Measurements from ENCODE around the gene C1orf21.
A peak's percentile ranks its signal among the peaks of the same experiment; 100 is the strongest.

The C1orf21 gene

DNA sequence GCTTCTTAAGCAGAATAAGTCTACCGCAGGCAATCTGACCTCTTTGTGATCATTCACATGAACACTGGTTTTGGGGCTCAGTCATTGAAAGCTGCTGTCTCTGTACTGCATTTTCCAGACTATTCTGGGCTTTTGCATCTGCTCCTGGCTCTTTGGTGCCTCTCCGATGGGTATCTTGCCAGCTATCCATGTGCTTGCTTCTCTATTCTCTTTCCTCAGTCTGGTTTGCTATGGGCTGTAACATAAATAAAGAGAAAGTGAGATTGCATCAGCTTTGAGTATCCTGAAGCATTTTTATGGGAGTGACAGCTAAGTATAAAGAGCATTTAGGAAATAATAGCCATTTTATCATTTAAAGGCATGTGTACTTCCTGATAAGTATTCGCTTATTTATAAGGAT lies 70.7 kb downstream of the C1orf21 start:
- Histone ChIP-seq H3K9ac (ENCODE audit: low read depth in 1 of 2, low read length in 2 of 2) (no peak overlapping the region), H3K9me3 (ENCODE audit: control insufficient read depth in 2 of 2, low read length in 2 of 2) (no peaks in the 10 kb centered on the region), H3K27me3 (ENCODE audit: control insufficient read depth in 2 of 2, insufficient read depth in 2 of 2, low read length in 2 of 2) (no peaks in the 10 kb centered on the region), H3K27ac (ENCODE audit: low read depth in 2 of 2, low read length in 2 of 2) (no peak overlapping the region), H3K36me3 (ENCODE audit: control insufficient read depth in 2 of 2, insufficient read depth in 2 of 2, low read length in 2 of 2) (no peaks in the 10 kb centered on the region), H3K4me1 (ENCODE audit: control insufficient read depth in 2 of 2, insufficient read depth in 2 of 2, low read length in 2 of 2) (peaks cover under 1 to 11% of the 10 kb centered on the region in 2 donors), H3K4me3 (ENCODE audit: low read length in 2 of 2) (no peak overlapping the region)

DNA sequence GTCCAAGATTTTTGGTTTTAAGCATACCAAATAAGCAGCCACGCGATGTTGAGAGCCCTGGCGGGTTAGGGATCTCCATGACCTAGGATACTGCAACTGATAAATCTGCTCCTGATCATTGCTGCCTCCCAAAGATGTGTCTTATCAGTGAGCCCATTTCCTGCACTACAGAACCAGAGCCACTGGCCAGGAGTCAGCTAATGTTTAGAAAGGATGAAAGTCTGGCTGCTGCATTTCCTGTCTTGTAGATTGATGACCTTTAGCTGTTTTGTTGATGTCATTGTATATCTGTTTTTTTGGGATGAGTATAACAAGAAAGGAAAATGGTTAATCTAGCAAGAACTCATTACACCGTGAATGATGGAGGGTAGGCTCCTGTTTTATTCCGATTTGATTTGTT lies 74.5 kb downstream of the C1orf21 start:
- no peak overlapping the region for H3K4me3 ChIP-seq (ENCODE audit: low read length in 2 of 2)
- no peaks in the 10 kb centered on the region for H3K27me3 ChIP-seq (ENCODE audit: control insufficient read depth in 2 of 2, insufficient read depth in 2 of 2, low read length in 2 of 2)
- H3K27ac ChIP-seq (ENCODE audit: low read depth in 2 of 2, low read length in 2 of 2): peak overlapping the region in 1 of 2 donors; percentile 19
- H3K9me3 ChIP-seq (ENCODE audit: control insufficient read depth in 2 of 2, low read length in 2 of 2): no peaks in the 10 kb centered on the region
- H3K36me3 ChIP-seq (ENCODE audit: control insufficient read depth in 2 of 2, insufficient read depth in 2 of 2, low read length in 2 of 2): no peaks in the 10 kb centered on the region
- no peak overlapping the region for H3K9ac ChIP-seq (ENCODE audit: low read depth in 1 of 2, low read length in 2 of 2)
- H3K4me1 ChIP-seq (ENCODE audit: control insufficient read depth in 2 of 2, insufficient read depth in 2 of 2, low read length in 2 of 2): peaks cover 0 to 5% of the 10 kb centered on the region in 2 donors

DNA sequence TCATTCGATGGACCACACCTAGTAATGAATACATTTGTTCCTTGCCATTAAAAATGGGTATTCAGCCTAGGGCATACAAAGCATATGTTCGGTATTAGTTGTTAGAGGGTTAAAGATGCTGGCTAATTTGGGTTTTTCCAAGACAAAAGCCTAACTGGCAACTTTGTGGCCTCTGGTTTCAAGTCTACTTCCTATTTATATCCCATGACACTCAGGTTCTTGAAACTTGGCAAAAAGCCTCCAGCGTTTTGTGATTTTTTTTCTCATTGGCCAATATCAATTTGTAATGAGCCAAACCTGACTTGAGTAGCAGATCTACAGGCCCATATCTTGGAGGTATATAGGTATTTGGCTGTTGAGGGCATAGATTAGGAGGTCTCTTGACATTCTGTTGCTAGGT lies 75.3 kb downstream of the C1orf21 start:
- Histone ChIP-seq H3K36me3 (ENCODE audit: control insufficient read depth in 2 of 2, insufficient read depth in 2 of 2, low read length in 2 of 2) (no peaks in the 10 kb centered on the region), H3K27ac (ENCODE audit: low read depth in 2 of 2, low read length in 2 of 2) (no peak overlapping the region), H3K4me3 (ENCODE audit: low read length in 2 of 2) (no peak overlapping the region), H3K27me3 (ENCODE audit: control insufficient read depth in 2 of 2, insufficient read depth in 2 of 2, low read length in 2 of 2) (no peaks in the 10 kb centered on the region), H3K4me1 (ENCODE audit: control insufficient read depth in 2 of 2, insufficient read depth in 2 of 2, low read length in 2 of 2) (peaks cover 0 to 5% of the 10 kb centered on the region in 2 donors), H3K9ac (ENCODE audit: low read depth in 1 of 2, low read length in 2 of 2) (no peak overlapping the region), H3K9me3 (ENCODE audit: control insufficient read depth in 2 of 2, low read length in 2 of 2) (no peaks in the 10 kb centered on the region)

DNA sequence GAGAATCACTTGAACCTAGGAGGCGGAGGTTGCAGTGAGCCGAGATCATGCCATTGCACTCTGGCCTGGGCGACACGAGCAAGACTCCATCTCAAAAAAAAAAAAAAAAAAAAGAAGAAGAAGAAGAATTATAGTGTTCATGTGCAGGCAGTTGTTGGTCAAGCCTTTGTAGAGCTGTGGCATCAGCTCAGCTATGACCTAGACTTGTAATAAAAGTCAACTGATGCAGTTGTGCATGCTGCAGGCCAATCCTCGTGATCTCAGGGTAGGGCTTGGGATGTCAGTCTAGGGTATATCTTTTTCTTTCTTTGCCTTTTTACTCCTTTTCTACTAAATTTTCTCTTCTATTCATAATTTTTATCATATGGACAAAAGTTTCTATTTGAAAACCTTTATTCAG lies 76.2 kb downstream of the C1orf21 start:
- Histone ChIP-seq H3K9me3 (ENCODE audit: control insufficient read depth in 2 of 2, low read length in 2 of 2) (no peaks in the 10 kb centered on the region), H3K9ac (ENCODE audit: low read depth in 1 of 2, low read length in 2 of 2) (no peak overlapping the region), H3K36me3 (ENCODE audit: control insufficient read depth in 2 of 2, insufficient read depth in 2 of 2, low read length in 2 of 2) (no peaks in the 10 kb centered on the region), H3K4me3 (ENCODE audit: low read length in 2 of 2) (no peak overlapping the region), H3K27me3 (ENCODE audit: control insufficient read depth in 2 of 2, insufficient read depth in 2 of 2, low read length in 2 of 2) (no peaks in the 10 kb centered on the region), H3K4me1 (ENCODE audit: control insufficient read depth in 2 of 2, insufficient read depth in 2 of 2, low read length in 2 of 2) (peaks cover 0 to 5% of the 10 kb centered on the region in 2 donors), H3K27ac (ENCODE audit: low read depth in 2 of 2, low read length in 2 of 2) (no peak overlapping the region)

DNA sequence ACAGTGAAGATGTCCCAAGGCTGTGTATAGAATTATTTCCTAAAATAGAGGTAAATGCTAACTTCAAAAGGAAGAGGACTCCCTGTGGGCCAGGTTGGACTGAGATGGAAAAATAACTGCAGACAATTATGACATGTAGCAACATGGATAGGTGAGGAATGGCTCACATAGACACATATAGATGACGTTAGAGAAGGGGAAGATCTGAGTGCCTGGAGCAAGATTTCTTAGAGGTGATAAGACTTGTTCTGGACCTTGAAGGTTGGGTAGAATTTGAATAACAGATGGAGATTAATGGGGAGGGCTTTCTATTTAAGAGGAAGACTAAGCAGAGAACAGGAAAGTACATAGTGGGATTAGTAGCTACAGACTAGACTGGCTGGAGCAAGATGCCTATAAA lies 76.9 kb downstream of the C1orf21 start:
- no peaks in the 10 kb centered on the region for H3K36me3 ChIP-seq (ENCODE audit: control insufficient read depth in 2 of 2, insufficient read depth in 2 of 2, low read length in 2 of 2)
- no peaks in the 10 kb centered on the region for H3K9me3 ChIP-seq (ENCODE audit: control insufficient read depth in 2 of 2, low read length in 2 of 2)
- H3K4me1 ChIP-seq (ENCODE audit: control insufficient read depth in 2 of 2, insufficient read depth in 2 of 2, low read length in 2 of 2): peaks cover 0 to 5% of the 10 kb centered on the region in 2 donors
- H3K27ac ChIP-seq (ENCODE audit: low read depth in 2 of 2, low read length in 2 of 2): no peak overlapping the region
- no peaks in the 10 kb centered on the region for H3K27me3 ChIP-seq (ENCODE audit: control insufficient read depth in 2 of 2, insufficient read depth in 2 of 2, low read length in 2 of 2)
- H3K4me3 ChIP-seq (ENCODE audit: low read length in 2 of 2): no peak overlapping the region
- no peak overlapping the region for H3K9ac ChIP-seq (ENCODE audit: low read depth in 1 of 2, low read length in 2 of 2)

DNA sequence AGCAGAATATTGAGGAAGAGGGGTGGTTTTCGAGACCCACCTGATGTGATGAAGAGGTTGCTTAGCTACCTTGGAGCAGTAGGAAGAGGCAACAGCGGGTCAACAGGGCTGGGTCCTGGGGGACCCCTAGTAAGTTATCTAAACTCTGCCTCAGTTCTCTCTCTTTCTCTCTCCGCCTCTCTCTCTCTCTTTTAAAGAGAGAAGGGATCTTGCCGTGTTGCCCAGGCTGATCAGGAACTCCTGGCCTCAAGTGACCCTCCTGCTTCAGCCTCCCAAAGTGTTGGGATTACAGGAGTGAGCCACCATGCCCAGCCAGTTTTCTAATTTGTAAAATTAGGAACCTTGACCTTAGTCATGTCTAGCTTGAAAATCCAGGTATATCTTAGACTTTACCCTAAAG lies 77.9 kb downstream of the C1orf21 start:
- H3K9ac ChIP-seq (ENCODE audit: low read depth in 1 of 2, low read length in 2 of 2): no peak overlapping the region
- no peak overlapping the region for H3K27ac ChIP-seq (ENCODE audit: low read depth in 2 of 2, low read length in 2 of 2)
- no peak overlapping the region for H3K4me3 ChIP-seq (ENCODE audit: low read length in 2 of 2)
- H3K4me1 ChIP-seq (ENCODE audit: control insufficient read depth in 2 of 2, insufficient read depth in 2 of 2, low read length in 2 of 2): peaks cover 0 to 5% of the 10 kb centered on the region in 2 donors
- no peaks in the 10 kb centered on the region for H3K36me3 ChIP-seq (ENCODE audit: control insufficient read depth in 2 of 2, insufficient read depth in 2 of 2, low read length in 2 of 2)
- no peaks in the 10 kb centered on the region for H3K9me3 ChIP-seq (ENCODE audit: control insufficient read depth in 2 of 2, low read length in 2 of 2)
- H3K27me3 ChIP-seq (ENCODE audit: control insufficient read depth in 2 of 2, insufficient read depth in 2 of 2, low read length in 2 of 2): no peaks in the 10 kb centered on the region

DNA sequence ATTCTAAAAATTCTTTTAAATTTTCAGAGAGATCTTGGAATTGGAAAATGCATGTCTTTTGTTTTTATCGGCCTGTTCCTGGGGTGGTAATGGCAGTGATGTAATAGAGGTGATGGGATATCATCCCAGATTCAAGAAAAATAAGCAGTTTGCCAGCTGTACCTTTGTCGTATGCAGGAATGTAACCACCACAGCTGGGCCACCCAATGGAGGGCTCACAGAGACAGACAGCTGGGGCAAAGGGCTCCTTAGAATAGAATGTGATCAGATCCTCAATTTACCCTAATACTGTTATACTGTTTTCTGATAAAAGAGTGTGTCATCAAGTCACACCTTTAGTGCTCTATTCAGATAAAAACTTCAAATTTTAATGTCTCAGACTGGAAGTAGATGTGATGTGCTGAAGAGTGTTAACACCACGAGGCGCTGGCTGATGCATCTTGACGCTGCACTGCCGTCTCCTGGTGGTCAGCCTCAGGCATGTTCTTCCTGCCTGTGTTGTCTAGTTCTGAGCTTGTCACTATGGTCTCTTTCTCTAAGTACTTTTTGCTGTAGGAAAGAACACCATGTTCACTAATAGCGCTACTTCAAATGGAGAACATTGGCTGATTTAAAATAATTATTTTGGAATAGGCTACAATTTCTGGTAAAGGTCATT lies 78.8 kb downstream of the C1orf21 start:
- no peaks in the 10 kb centered on the region for H3K27me3 ChIP-seq (ENCODE audit: control insufficient read depth in 2 of 2, insufficient read depth in 2 of 2, low read length in 2 of 2)
- H3K9ac ChIP-seq (ENCODE audit: low read depth in 1 of 2, low read length in 2 of 2): no peak overlapping the region
- H3K4me1 ChIP-seq (ENCODE audit: control insufficient read depth in 2 of 2, insufficient read depth in 2 of 2, low read length in 2 of 2): peaks cover 0 to 5% of the 10 kb centered on the region in 2 donors
- H3K36me3 ChIP-seq (ENCODE audit: control insufficient read depth in 2 of 2, insufficient read depth in 2 of 2, low read length in 2 of 2): no peaks in the 10 kb centered on the region
- H3K27ac ChIP-seq (ENCODE audit: low read depth in 2 of 2, low read length in 2 of 2): no peak overlapping the region
- H3K4me3 ChIP-seq (ENCODE audit: low read length in 2 of 2): no peak overlapping the region
- no peaks in the 10 kb centered on the region for H3K9me3 ChIP-seq (ENCODE audit: control insufficient read depth in 2 of 2, low read length in 2 of 2)

DNA sequence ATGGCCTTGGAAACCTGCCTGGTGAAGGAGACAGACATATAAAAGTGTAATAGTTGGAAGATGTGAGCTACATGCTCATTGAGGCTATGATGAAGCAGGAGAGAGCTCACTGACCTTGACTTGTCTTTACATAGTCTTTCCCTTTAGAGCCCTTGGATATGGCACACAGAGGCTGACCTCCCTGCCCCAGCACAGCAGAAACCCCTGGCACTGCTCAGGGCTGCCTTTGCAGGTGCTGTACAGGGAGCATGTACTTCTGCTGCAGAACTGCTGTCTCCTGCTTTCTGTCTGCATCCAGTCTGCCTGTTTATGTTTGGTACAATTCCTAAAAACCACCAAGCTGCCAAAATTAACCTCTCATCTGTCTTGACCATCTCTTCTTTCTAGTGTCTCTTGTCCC lies 80.5 kb downstream of the C1orf21 start:
- H3K27ac ChIP-seq (ENCODE audit: low read depth in 2 of 2, low read length in 2 of 2): no peak overlapping the region
- no peaks in the 10 kb centered on the region for H3K9me3 ChIP-seq (ENCODE audit: control insufficient read depth in 2 of 2, low read length in 2 of 2)
- no peaks in the 10 kb centered on the region for H3K27me3 ChIP-seq (ENCODE audit: control insufficient read depth in 2 of 2, insufficient read depth in 2 of 2, low read length in 2 of 2)
- no peak overlapping the region for H3K9ac ChIP-seq (ENCODE audit: low read depth in 1 of 2, low read length in 2 of 2)
- H3K36me3 ChIP-seq (ENCODE audit: control insufficient read depth in 2 of 2, insufficient read depth in 2 of 2, low read length in 2 of 2): no peaks in the 10 kb centered on the region
- peaks cover 0 to 1% of the 10 kb centered on the region in 2 donors for H3K4me1 ChIP-seq (ENCODE audit: control insufficient read depth in 2 of 2, insufficient read depth in 2 of 2, low read length in 2 of 2)
- no peak overlapping the region for H3K4me3 ChIP-seq (ENCODE audit: low read length in 2 of 2)

DNA sequence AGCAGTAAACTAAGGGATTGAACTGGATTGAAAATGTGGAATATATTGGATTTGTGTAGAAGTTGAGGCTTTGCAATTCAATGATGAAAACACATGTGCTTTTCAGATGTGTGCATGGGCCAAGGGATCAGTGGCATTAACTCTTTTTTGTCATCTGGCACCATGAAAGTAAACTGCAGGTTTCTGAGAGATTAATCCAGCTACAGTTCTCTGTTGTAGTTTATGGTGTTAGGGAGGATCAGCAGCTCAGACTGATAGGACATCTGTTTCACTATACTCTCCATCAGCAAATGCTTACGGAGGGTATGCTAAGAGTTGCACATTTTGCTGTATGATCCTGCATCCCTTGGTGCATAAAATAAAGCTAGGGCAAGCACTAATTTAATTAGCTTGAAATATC lies 82.6 kb downstream of the C1orf21 start:
- H3K4me3 ChIP-seq (ENCODE audit: low read length in 2 of 2): no peak overlapping the region
- no peak overlapping the region for H3K27ac ChIP-seq (ENCODE audit: low read depth in 2 of 2, low read length in 2 of 2)
- no peaks in the 10 kb centered on the region for H3K4me1 ChIP-seq (ENCODE audit: control insufficient read depth in 2 of 2, insufficient read depth in 2 of 2, low read length in 2 of 2)
- H3K9me3 ChIP-seq (ENCODE audit: control insufficient read depth in 2 of 2, low read length in 2 of 2): no peaks in the 10 kb centered on the region
- no peaks in the 10 kb centered on the region for H3K27me3 ChIP-seq (ENCODE audit: control insufficient read depth in 2 of 2, insufficient read depth in 2 of 2, low read length in 2 of 2)
- no peak overlapping the region for H3K9ac ChIP-seq (ENCODE audit: low read depth in 1 of 2, low read length in 2 of 2)
- no peaks in the 10 kb centered on the region for H3K36me3 ChIP-seq (ENCODE audit: control insufficient read depth in 2 of 2, insufficient read depth in 2 of 2, low read length in 2 of 2)

DNA sequence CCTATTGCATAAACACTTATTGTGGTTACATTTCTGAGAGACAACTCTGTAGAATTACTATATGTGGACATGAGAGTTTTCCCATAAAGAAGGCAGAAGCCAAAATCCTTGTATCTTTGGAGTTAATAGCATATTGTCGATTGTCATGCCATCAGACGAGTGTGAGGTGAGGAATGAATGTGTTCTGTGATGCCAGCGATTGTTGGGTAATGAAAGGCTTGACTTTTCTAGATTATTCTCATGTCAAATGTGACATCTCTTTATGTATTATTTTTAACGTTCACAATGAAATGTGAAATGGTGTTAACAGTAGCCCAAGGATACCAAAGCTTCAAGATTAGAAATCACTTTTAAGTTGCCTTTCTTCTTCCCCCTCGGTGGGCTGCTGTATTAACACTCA lies 84.9 kb downstream of the C1orf21 start:
- no peaks in the 10 kb centered on the region for H3K36me3 ChIP-seq (ENCODE audit: control insufficient read depth in 2 of 2, insufficient read depth in 2 of 2, low read length in 2 of 2)
- no peak overlapping the region for H3K4me3 ChIP-seq (ENCODE audit: low read length in 2 of 2)
- no peak overlapping the region for H3K27ac ChIP-seq (ENCODE audit: low read depth in 2 of 2, low read length in 2 of 2)
- H3K27me3 ChIP-seq (ENCODE audit: control insufficient read depth in 2 of 2, insufficient read depth in 2 of 2, low read length in 2 of 2): no peaks in the 10 kb centered on the region
- no peaks in the 10 kb centered on the region for H3K4me1 ChIP-seq (ENCODE audit: control insufficient read depth in 2 of 2, insufficient read depth in 2 of 2, low read length in 2 of 2)
- no peaks in the 10 kb centered on the region for H3K9me3 ChIP-seq (ENCODE audit: control insufficient read depth in 2 of 2, low read length in 2 of 2)
- no peak overlapping the region for H3K9ac ChIP-seq (ENCODE audit: low read depth in 1 of 2, low read length in 2 of 2)

DNA sequence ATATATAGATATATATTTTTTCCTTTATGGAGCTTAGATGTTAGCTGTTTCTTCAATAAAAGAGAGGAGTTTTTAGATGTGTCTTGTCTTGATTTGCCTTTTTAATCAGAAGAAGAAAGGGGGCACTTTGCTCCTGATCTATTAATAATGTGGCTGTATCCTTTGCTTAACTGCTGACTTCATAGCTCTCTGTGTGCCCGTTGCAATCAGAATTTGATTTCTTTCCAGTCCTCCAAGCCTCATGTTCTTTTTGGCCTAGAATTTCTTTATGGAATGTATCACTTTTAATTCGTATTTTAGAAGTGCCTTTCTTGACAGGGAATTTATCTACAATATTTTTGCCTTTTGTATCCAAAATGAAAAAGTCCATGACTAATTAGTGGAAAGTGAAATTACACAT lies 85.3 kb downstream of the C1orf21 start:
- no peak overlapping the region for H3K27ac ChIP-seq (ENCODE audit: low read depth in 2 of 2, low read length in 2 of 2)

More for the DNA sequence above, 85.3 kb downstream of the C1orf21 start:
- H3K9ac ChIP-seq (ENCODE audit: low read depth in 1 of 2, low read length in 2 of 2): no peak overlapping the region
- no peaks in the 10 kb centered on the region for H3K36me3 ChIP-seq (ENCODE audit: control insufficient read depth in 2 of 2, insufficient read depth in 2 of 2, low read length in 2 of 2)
- no peak overlapping the region for H3K4me3 ChIP-seq (ENCODE audit: low read length in 2 of 2)
- H3K9me3 ChIP-seq (ENCODE audit: control insufficient read depth in 2 of 2, low read length in 2 of 2): no peaks in the 10 kb centered on the region
- H3K4me1 ChIP-seq (ENCODE audit: control insufficient read depth in 2 of 2, insufficient read depth in 2 of 2, low read length in 2 of 2): no peaks in the 10 kb centered on the region
- no peaks in the 10 kb centered on the region for H3K27me3 ChIP-seq (ENCODE audit: control insufficient read depth in 2 of 2, insufficient read depth in 2 of 2, low read length in 2 of 2)

All from mucosa of rectum (tissue), 2 donors.